ENCODE data around the gene COIL.

The COIL gene

DNA sequence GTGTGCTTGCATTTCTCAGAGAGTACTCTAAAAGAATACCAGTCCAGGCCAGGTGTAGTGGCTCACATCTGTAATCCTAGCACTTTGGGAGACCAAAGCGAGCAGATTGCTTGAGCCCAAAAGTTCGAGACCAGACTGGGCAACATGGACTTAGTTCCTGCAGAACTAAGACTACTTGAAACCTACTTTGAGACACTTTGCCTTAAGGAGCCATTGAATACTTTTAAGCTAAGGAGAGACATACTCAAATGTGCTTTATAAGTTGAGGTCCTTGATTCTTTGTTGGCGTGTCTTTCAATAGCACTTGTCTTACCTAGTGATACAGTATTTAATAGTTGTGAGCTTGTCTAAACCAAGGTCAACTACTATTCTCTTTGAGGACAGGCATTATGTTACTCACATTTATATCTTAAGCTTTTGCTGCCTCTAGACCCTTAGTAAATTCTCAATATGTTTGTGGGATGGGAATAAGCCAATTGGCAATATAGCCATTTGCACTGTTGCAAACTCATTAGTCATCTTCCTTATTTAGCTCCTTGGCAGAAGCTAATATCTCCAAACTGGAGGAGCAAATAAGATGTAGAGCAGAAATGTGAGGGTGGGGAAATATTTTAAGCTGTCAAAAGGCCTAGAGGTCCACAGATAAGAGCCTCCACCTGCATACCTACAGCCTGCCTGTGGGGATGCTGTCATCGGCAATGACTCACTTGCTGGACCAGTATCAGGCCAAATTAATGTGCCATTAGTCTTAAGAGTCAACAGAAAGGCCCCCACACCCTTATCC lies 33.4 kb upstream of the COIL start:
- no peaks in the 10 kb centered on the region for H3K79me2 ChIP-seq (ENCODE audit: control insufficient read depth, insufficient read depth, low read length)
- no peak for DNase-seq
- WGBS (ENCODE audit: extremely low coverage, insufficient coverage, low lambda C conversion rate) = no CpG with 5 or more reads among the region's 4 CpGs
- H3K4me2 ChIP-seq (ENCODE audit: low read length) = no peak overlapping the region
- no peak overlapping the region for H3K9ac ChIP-seq (ENCODE audit: low read length)
- H3K27me3 ChIP-seq (ENCODE audit: insufficient read depth, low read length, poor library complexity) = no peaks in the 10 kb centered on the region
- no peak overlapping the region for H2BK15ac ChIP-seq (replicated peaks; ENCODE audit: low read depth)
- no peak overlapping the region for H3K23ac ChIP-seq (ENCODE audit: low read length)
- no peak overlapping the region for H3K4me3 ChIP-seq (ENCODE audit: low read length)
- no peak overlapping the region for H4K5ac ChIP-seq (ENCODE audit: low read length)
- no peak overlapping the region for H3K27ac ChIP-seq (ENCODE audit: low read depth, low read length)
- H3K36me3 ChIP-seq (ENCODE audit: control insufficient read depth, insufficient read depth, low read length) = peaks cover 1% of the 10 kb centered on the region
- no peak overlapping the region for H2BK120ac ChIP-seq (ENCODE audit: low read depth, low read length)
- no peak overlapping the region for H3K4ac ChIP-seq (ENCODE audit: low read depth, low read length)
- no peaks in the 10 kb centered on the region for H3K79me1 ChIP-seq (ENCODE audit: low read length)
- no peak overlapping the region for H2AK5ac ChIP-seq (ENCODE audit: low read length)
- H3K4me1 ChIP-seq (ENCODE audit: control insufficient read depth, low read depth, low read length) = no peaks in the 10 kb centered on the region
- H3K18ac ChIP-seq (ENCODE audit: low read length) = no peak overlapping the region
- no peak overlapping the region for H2BK5ac ChIP-seq (ENCODE audit: low read length)
- no peak overlapping the region for H3K56ac ChIP-seq (ENCODE audit: low read length)
- H4K8ac ChIP-seq (ENCODE audit: low read depth, low read length) = no peak overlapping the region

DNA sequence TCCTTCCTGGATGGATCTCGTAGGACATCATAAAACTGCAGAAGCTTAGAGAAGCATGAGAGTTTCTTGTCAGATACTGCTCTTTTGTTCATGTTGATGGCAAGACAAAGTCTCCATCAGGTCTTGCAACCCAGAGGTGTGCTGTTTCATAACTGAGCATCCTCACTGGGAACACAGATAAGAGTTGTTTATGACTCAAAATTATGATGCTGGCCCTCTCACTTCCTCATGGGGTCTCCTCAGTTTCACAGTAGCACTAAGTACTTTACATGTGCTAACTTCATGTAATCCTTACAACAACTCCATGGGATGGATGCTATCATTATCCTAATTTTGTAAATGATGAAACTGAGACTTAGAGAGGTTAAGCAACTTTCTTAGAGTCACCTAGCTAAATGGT lies 31.5 kb upstream of the COIL start:
- H4K8ac ChIP-seq (ENCODE audit: low read depth, low read length) = no peak overlapping the region
- no peak overlapping the region for H2BK15ac ChIP-seq (replicated peaks; ENCODE audit: low read depth)
- no peaks in the 10 kb centered on the region for H3K27me3 ChIP-seq (ENCODE audit: insufficient read depth, low read length, poor library complexity)
- no peak overlapping the region for H3K56ac ChIP-seq (ENCODE audit: low read length)
- H2AK5ac ChIP-seq (ENCODE audit: low read length) = no peak overlapping the region
- H2BK5ac ChIP-seq (ENCODE audit: low read length) = no peak overlapping the region
- no peaks in the 10 kb centered on the region for H3K79me1 ChIP-seq (ENCODE audit: low read length)
- no peak overlapping the region for H3K27ac ChIP-seq (ENCODE audit: low read depth, low read length)
- DNase-seq = no peak
- H3K79me2 ChIP-seq (ENCODE audit: control insufficient read depth, insufficient read depth, low read length) = no peaks in the 10 kb centered on the region
- no peak overlapping the region for H4K5ac ChIP-seq (ENCODE audit: low read length)
- H2BK120ac ChIP-seq (ENCODE audit: low read depth, low read length) = no peak overlapping the region
- WGBS (ENCODE audit: extremely low coverage, insufficient coverage, low lambda C conversion rate) = no CpG with 5 or more reads among the region's 1 CpG
- H3K4me3 ChIP-seq (ENCODE audit: low read length) = no peak overlapping the region
- no peak overlapping the region for H3K4ac ChIP-seq (ENCODE audit: low read depth, low read length)
- peaks cover 3% of the 10 kb centered on the region for H3K36me3 ChIP-seq (ENCODE audit: control insufficient read depth, insufficient read depth, low read length)
- H3K23ac ChIP-seq (ENCODE audit: low read length) = no peak overlapping the region
- H3K9ac ChIP-seq (ENCODE audit: low read length) = no peak overlapping the region
- no peak overlapping the region for H3K18ac ChIP-seq (ENCODE audit: low read length)
- no peak overlapping the region for H3K4me2 ChIP-seq (ENCODE audit: low read length)
- no peaks in the 10 kb centered on the region for H3K4me1 ChIP-seq (ENCODE audit: control insufficient read depth, low read depth, low read length)

DNA sequence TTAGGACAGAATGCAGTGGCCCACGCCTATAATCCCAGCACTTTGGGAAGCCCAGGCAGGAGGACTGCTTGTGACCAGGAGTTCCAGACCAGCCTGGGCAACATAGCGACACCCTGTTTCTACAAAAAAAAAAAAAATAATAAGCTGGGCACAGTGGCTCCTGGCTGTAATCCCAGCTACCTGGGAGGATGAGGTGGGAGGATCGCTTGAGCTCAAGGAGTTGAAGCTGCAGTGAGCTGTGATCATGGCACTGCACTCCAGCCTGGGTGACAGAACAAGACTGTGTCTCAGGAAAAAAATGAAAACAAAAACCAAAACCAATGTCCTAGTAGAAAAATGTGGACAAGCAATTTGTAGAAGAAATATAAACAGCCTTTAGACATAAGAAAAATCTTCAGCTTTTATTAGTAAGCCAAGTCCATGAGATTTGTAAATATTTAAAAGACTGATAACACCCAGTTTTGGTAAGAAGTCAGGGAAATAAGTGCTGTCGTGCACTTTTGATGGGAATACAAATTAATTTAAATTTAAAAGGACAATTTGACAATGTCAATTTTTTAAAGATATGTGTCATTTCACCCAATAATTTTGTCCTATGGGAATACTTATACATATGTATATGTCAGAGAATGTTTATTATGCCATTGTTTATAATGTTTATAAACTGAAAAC lies 28.2 kb upstream of the COIL start:
- no peak overlapping the region for H4K8ac ChIP-seq (ENCODE audit: low read depth, low read length)
- no peak for DNase-seq
- no CpG with 5 or more reads among the region's 4 CpGs for WGBS (ENCODE audit: extremely low coverage, insufficient coverage, low lambda C conversion rate)
- no peak overlapping the region for H4K5ac ChIP-seq (ENCODE audit: low read length)
- no peak overlapping the region for H3K56ac ChIP-seq (ENCODE audit: low read length)
- H3K9ac ChIP-seq (ENCODE audit: low read length) = no peak overlapping the region
- H2BK5ac ChIP-seq (ENCODE audit: low read length) = no peak overlapping the region
- H3K18ac ChIP-seq (ENCODE audit: low read length) = no peak overlapping the region
- H3K4me2 ChIP-seq (ENCODE audit: low read length) = no peak overlapping the region
- H3K4me1 ChIP-seq (ENCODE audit: control insufficient read depth, low read depth, low read length) = no peaks in the 10 kb centered on the region
- no peaks in the 10 kb centered on the region for H3K27me3 ChIP-seq (ENCODE audit: insufficient read depth, low read length, poor library complexity)
- no peak overlapping the region for H3K4ac ChIP-seq (ENCODE audit: low read depth, low read length)
- no peaks in the 10 kb centered on the region for H3K79me1 ChIP-seq (ENCODE audit: low read length)
- H3K79me2 ChIP-seq (ENCODE audit: control insufficient read depth, insufficient read depth, low read length) = no peaks in the 10 kb centered on the region
- H2BK15ac ChIP-seq (replicated peaks; ENCODE audit: low read depth) = no peak overlapping the region
- H3K4me3 ChIP-seq (ENCODE audit: low read length) = no peak overlapping the region
- no peak overlapping the region for H3K23ac ChIP-seq (ENCODE audit: low read length)
- no peak overlapping the region for H2AK5ac ChIP-seq (ENCODE audit: low read length)
- H3K36me3 ChIP-seq (ENCODE audit: control insufficient read depth, insufficient read depth, low read length) = peaks cover 5% of the 10 kb centered on the region
- no peak overlapping the region for H3K27ac ChIP-seq (ENCODE audit: low read depth, low read length)
- no peak overlapping the region for H2BK120ac ChIP-seq (ENCODE audit: low read depth, low read length)

DNA sequence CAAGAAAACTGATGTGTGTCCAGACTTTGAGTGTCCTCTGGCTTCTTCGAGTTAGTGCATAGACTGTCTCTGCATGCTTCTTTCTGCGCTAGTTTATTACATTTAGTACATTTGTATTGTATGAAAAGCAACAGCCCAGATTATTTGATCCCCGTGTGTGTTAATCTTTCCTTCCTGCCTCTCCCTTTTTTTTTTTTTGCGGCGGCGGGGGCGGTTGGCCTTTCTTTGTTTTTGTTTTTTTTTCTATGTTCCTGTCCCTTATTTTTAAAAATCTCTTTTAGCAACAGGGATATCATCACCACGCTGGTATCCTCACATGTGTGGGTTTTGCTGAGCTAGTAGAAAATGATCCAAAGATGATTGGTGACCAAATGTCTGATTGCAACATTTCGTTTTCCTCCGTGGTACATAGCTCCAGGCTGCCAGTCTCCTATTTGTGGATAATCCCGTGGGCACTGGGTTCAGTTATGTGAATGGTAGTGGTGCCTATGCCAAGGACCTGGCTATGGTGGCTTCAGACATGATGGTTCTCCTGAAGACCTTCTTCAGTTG lies 26.5 kb upstream of the COIL start:
- no CpG with 5 or more reads among the region's 11 CpGs for WGBS (ENCODE audit: extremely low coverage, insufficient coverage, low lambda C conversion rate)
- no peak overlapping the region for H3K18ac ChIP-seq (ENCODE audit: low read length)

GRCh38 chr17:56985371-56986162 lies 24.7 kb upstream of the COIL start:
- H3K4me3 ChIP-seq (ENCODE audit: low read length) = no peak overlapping the region
- DNase-seq = no peak
- H3K23ac ChIP-seq (ENCODE audit: low read length) = no peak overlapping the region
- no peaks in the 10 kb centered on the region for H3K4me1 ChIP-seq (ENCODE audit: control insufficient read depth, low read depth, low read length)
- no peak overlapping the region for H4K8ac ChIP-seq (ENCODE audit: low read depth, low read length)
- H3K9ac ChIP-seq (ENCODE audit: low read length) = no peak overlapping the region
- peaks cover 4% of the 10 kb centered on the region for H3K36me3 ChIP-seq (ENCODE audit: control insufficient read depth, insufficient read depth, low read length)
- H2BK120ac ChIP-seq (ENCODE audit: low read depth, low read length) = no peak overlapping the region
- H3K56ac ChIP-seq (ENCODE audit: low read length) = no peak overlapping the region
- H2AK5ac ChIP-seq (ENCODE audit: low read length) = no peak overlapping the region
- H2BK5ac ChIP-seq (ENCODE audit: low read length) = no peak overlapping the region
- no peaks in the 10 kb centered on the region for H3K79me2 ChIP-seq (ENCODE audit: control insufficient read depth, insufficient read depth, low read length)
- H3K27me3 ChIP-seq (ENCODE audit: insufficient read depth, low read length, poor library complexity) = no peaks in the 10 kb centered on the region
- no peak overlapping the region for H3K18ac ChIP-seq (ENCODE audit: low read length)
- no peak overlapping the region for H3K27ac ChIP-seq (ENCODE audit: low read depth, low read length)
- H4K5ac ChIP-seq (ENCODE audit: low read length) = no peak overlapping the region
- H3K4ac ChIP-seq (ENCODE audit: low read depth, low read length) = no peak overlapping the region
- no peak overlapping the region for H2BK15ac ChIP-seq (replicated peaks; ENCODE audit: low read depth)
- H3K79me1 ChIP-seq (ENCODE audit: low read length) = no peaks in the 10 kb centered on the region
- H3K4me2 ChIP-seq (ENCODE audit: low read length) = no peak overlapping the region
- WGBS (ENCODE audit: extremely low coverage, insufficient coverage, low lambda C conversion rate) = 100% methylated on average over 1 of the region's 14 CpGs

More for the DNA sequence above, 26.5 kb upstream of the COIL start:
- Histone ChIP-seq H2BK120ac (ENCODE audit: low read depth, low read length) (no peak overlapping the region), H3K79me1 (ENCODE audit: low read length) (no peaks in the 10 kb centered on the region), H3K27ac (ENCODE audit: low read depth, low read length) (no peak overlapping the region), H3K36me3 (ENCODE audit: control insufficient read depth, insufficient read depth, low read length) (peaks cover 5% of the 10 kb centered on the region), H2BK15ac (replicated peaks; ENCODE audit: low read depth) (no peak overlapping the region), H3K56ac (ENCODE audit: low read length) (no peak overlapping the region), H4K5ac (ENCODE audit: low read length) (no peak overlapping the region), H4K8ac (ENCODE audit: low read depth, low read length) (no peak overlapping the region), H3K79me2 (ENCODE audit: control insufficient read depth, insufficient read depth, low read length) (no peaks in the 10 kb centered on the region), H3K27me3 (ENCODE audit: insufficient read depth, low read length, poor library complexity) (no peaks in the 10 kb centered on the region), H2BK5ac (ENCODE audit: low read length) (no peak overlapping the region), H3K9ac (ENCODE audit: low read length) (no peak overlapping the region), H3K4me2 (ENCODE audit: low read length) (no peak overlapping the region), H3K23ac (ENCODE audit: low read length) (no peak overlapping the region), H3K4me1 (ENCODE audit: control insufficient read depth, low read depth, low read length) (no peaks in the 10 kb centered on the region), H2AK5ac (ENCODE audit: low read length) (no peak overlapping the region), H3K4me3 (ENCODE audit: low read length) (no peak overlapping the region), H3K4ac (ENCODE audit: low read depth, low read length) (no peak overlapping the region)
- no peak for DNase-seq

Measured in mesendoderm (in vitro differentiated cells).